Upper lobe of right lung (tissue), 1 donor: ENCODE data around the gene UNC119B. TPM values are rescaled to one million over a fixed set of nuclear protein-coding genes. Genes with fewer than 3 reads are reported as not detected.

Experiments
- ATAC-seq: fragments of 200-7000 bp; cut with Tn5 transposase; one replicate; pipeline ENCODE4 v1.9.1; 2020; ENCODE audit warnings: mild to moderate bottlenecking, moderate library complexity
- DNase-seq: peaks from one replicate; pipeline ENCODE4 v3.0.0-alpha.2; 2020
- H3K27ac ChIP-seq: fragments of 200-600 bp; one replicate; pipeline ENCODE4 v1.8.0; 2022
- H3K27me3 ChIP-seq: fragments of 200-600 bp; one replicate; pipeline ENCODE4 v1.8.0; 2022; ENCODE audit warnings: mild to moderate bottlenecking
- H3K36me3 ChIP-seq: fragments of 200-600 bp; one replicate; pipeline ENCODE4 v1.8.0; 2022
- H3K4me1 ChIP-seq: fragments of 200-600 bp; one replicate; pipeline ENCODE4 v1.8.0; 2022
- H3K4me3 ChIP-seq: fragments of 200-600 bp; one replicate; pipeline ENCODE4 v1.8.0; 2022; ENCODE audit warnings: mild to moderate bottlenecking
- H3K9me3 ChIP-seq: fragments of 200-600 bp; one replicate; pipeline ENCODE4 v1.8.0; 2022
- CTCF ChIP-seq: fragments of 200-600 bp; IDR thresholded peaks from one replicate; pipeline ENCODE4 v1.8.0; 2022; ENCODE audit warnings: antibody characterized with exemption
- intact Hi-C: fragments of 100-400 bp; cut with DNase I; formaldehyde crosslinking; loops from one replicate; pipeline ENCODE4 v1.11.0; 2022
- total RNA-seq: library from RNA; stranded (reverse); fragmentation: NEBNext Ultra II Directional; extraction: Animal tissue kit (Norgen Biotek cat#: 25700); gene quantifications from one replicate; pipeline ENCODE4 v1.2.1, GENCODE V29; 2021
- donor health status: DM: no; HTN: yes; CAD: no; lungs with severe emphysema.

The UNC119B gene
- total RNA-seq, 1 donor from 2014 or later = 23.0 TPM

GRCh38 chr12:120690083-120690450 is 20.2 kb upstream of the UNC119B start:
- DNase-seq (no peak), ATAC-seq (no peak)
- H3K4me1 ChIP-seq = peaks cover 23% of the 10 kb centered on the region
- H3K9me3 ChIP-seq = no peaks in the 10 kb centered on the region
- no peaks in the 10 kb centered on the region for H3K27me3 ChIP-seq
- TF ChIP-seq CTCF = no peak
- H3K27ac ChIP-seq = no peak overlapping the region
- peaks cover 11% of the 10 kb centered on the region for H3K36me3 ChIP-seq
- intact Hi-C loops = no loop called here
- H3K4me3 ChIP-seq = no peak overlapping the region

- ATAC-seq (no peak), DNase-seq (no peak)
- Histone ChIP-seq H3K9me3 (no peaks in the 10 kb centered on the region), H3K36me3 (peaks cover 20% of the 10 kb centered on the region), H3K4me1 (peaks cover 23% of the 10 kb centered on the region), H3K27ac (no peak overlapping the region), H3K27me3 (no peaks in the 10 kb centered on the region), H3K4me3 (no peak overlapping the region)
- intact Hi-C loops = no loop called here
- no peak for TF ChIP-seq CTCF
These were observed 19.3 kb upstream of the UNC119B start for GRCh38 chr12:120690978-120691377.

GRCh38 chr12:120692524-120693033 is 17.7 kb upstream of the UNC119B start:
- intact Hi-C loops = no loop called here
- H3K27ac ChIP-seq = no peak overlapping the region
- peaks cover 36% of the 10 kb centered on the region for H3K36me3 ChIP-seq
- DNase-seq (no peak), ATAC-seq (no peak)
- H3K9me3 ChIP-seq = no peaks in the 10 kb centered on the region
- no peaks in the 10 kb centered on the region for H3K27me3 ChIP-seq
- TF ChIP-seq CTCF = no peak
- H3K4me1 ChIP-seq = peaks cover 23% of the 10 kb centered on the region
- no peak overlapping the region for H3K4me3 ChIP-seq

GRCh38 chr12:120693848-120694247 is 16.4 kb upstream of the UNC119B start:
- H3K4me3 ChIP-seq = no peak overlapping the region
- H3K4me1 ChIP-seq = peaks cover 25% of the 10 kb centered on the region
- no peak for TF ChIP-seq CTCF
- no peaks in the 10 kb centered on the region for H3K27me3 ChIP-seq
- ATAC-seq (no peak), DNase-seq (no peak)
- H3K9me3 ChIP-seq = no peaks in the 10 kb centered on the region
- H3K27ac ChIP-seq = no peak overlapping the region
- intact Hi-C loops = no loop called here
- peaks cover 45% of the 10 kb centered on the region for H3K36me3 ChIP-seq

GRCh38 chr12:120696626-120697025 is 13.6 kb upstream of the UNC119B start:
- DNase-seq = no peak
- no peak for TF ChIP-seq CTCF
- peak; percentile 73 for ATAC-seq
- Histone ChIP-seq H3K27ac (no peak overlapping the region), H3K27me3 (no peaks in the 10 kb centered on the region), H3K4me1 (peaks cover 12% of the 10 kb centered on the region), H3K36me3 (peaks cover 70% of the 10 kb centered on the region), H3K9me3 (no peaks in the 10 kb centered on the region), H3K4me3 (no peak overlapping the region)
- intact Hi-C loops = no loop called here

- ATAC-seq (no peak), DNase-seq (no peak)
- Histone ChIP-seq H3K4me3 (no peak overlapping the region), H3K9me3 (no peaks in the 10 kb centered on the region), H3K4me1 (peaks cover 12% of the 10 kb centered on the region), H3K36me3 (peaks cover 70% of the 10 kb centered on the region), H3K27me3 (no peaks in the 10 kb centered on the region), H3K27ac (no peak overlapping the region)
- intact Hi-C loops = no loop called here
- TF ChIP-seq CTCF = no peak
These were observed 12.9 kb upstream of the UNC119B start for GRCh38 chr12:120697344-120697743.
